Chondrocyte (in vitro differentiated cells): Measurements from ENCODE around the gene BCL2L13. TPM values are rescaled to one million over a fixed set of nuclear protein-coding genes. Genes with fewer than 3 reads are reported as not detected.

Experiments used
- DNase-seq: peaks from one replicate; pipeline ENCODE4 v3.0.0; 2021; ENCODE audit warnings: mixed read lengths, low spot score
- H3K27ac Mint-ChIP-seq: one replicate; pipeline ENCODE4 v1.8.0; 2021; ENCODE audit warnings: mild to moderate bottlenecking, moderate library complexity, mixed read lengths; ENCODE audit not compliant: unreplicated experiment
- H3K27me3 Mint-ChIP-seq: 2 replicates; pipeline ENCODE4 v1.8.0; 2021; ENCODE audit warnings: low read depth, mixed read lengths
- H3K36me3 Mint-ChIP-seq: 2 replicates; pipeline ENCODE4 v1.8.0; 2021; ENCODE audit warnings: low read depth, mixed read lengths
- H3K4me1 Mint-ChIP-seq: 2 replicates; pipeline ENCODE4 v1.8.0; 2021; ENCODE audit warnings: low read depth, mild to moderate bottlenecking, mixed read lengths
- H3K4me3 Mint-ChIP-seq: one replicate; pipeline ENCODE4 v1.8.0; 2021; ENCODE audit warnings: mild to moderate bottlenecking, moderate library complexity, mixed read lengths; ENCODE audit not compliant: unreplicated experiment
- H3K9me3 Mint-ChIP-seq: 2 replicates; pipeline ENCODE4 v1.8.0; 2021; ENCODE audit warnings: low read depth, mixed read lengths
- CTCF ChIP-seq: fragments of 200-600 bp; sonication (generic); IDR thresholded peaks from 2 replicates; pipeline ENCODE4 v1.5.0; 2021; ENCODE audit warnings: antibody characterized with exemption, mild to moderate bottlenecking, moderate library complexity
- microRNA-seq: library from miRNA; unstranded; fragments of <30 nt; microRNA quantifications from one replicate; pipeline ENCODE4 v1.2.0, GENCODE V29; 2020; ENCODE audit warnings: borderline number of aligned reads
- total RNA-seq: library from RNA; stranded (reverse); gene quantifications from 3 replicates; pipeline ENCODE4 v1.2.1, GENCODE V29; 2021

Gene BCL2L13
- total RNA-seq, 1 donor from 2014 or later: 39.6 TPM

GRCh38 chr22:17778412-17778976, 139.9 kb downstream of the BCL2L13 start:
- H3K4me1 Mint-ChIP-seq: peaks cover 23% of the 10 kb centered on the region
- H3K27me3 Mint-ChIP-seq: no peaks in the 10 kb centered on the region
- H3K36me3 Mint-ChIP-seq: no peaks in the 10 kb centered on the region
- TF ChIP-seq CTCF: no peak
- no peak overlapping the region for H3K27ac Mint-ChIP-seq
- H3K9me3 Mint-ChIP-seq: no peaks in the 10 kb centered on the region
- DNase-seq: no peak
- H3K4me3 Mint-ChIP-seq: no peak overlapping the region

GRCh38 chr22:17779286-17780115, 140.9 kb downstream of the BCL2L13 start:
- Mint-ChIP-seq H3K9me3 (no peaks in the 10 kb centered on the region), H3K27me3 (no peaks in the 10 kb centered on the region), H3K4me1 (peaks cover 22% of the 10 kb centered on the region), H3K4me3 (no peak overlapping the region), H3K27ac (no peak overlapping the region), H3K36me3 (no peaks in the 10 kb centered on the region)
- DNase-seq: no peak
- TF ChIP-seq CTCF: no peak

- peaks cover 22% of the 10 kb centered on the region for H3K4me1 Mint-ChIP-seq
- H3K27me3 Mint-ChIP-seq: no peaks in the 10 kb centered on the region
- TF ChIP-seq CTCF: no peak
- no peak for DNase-seq
- no peaks in the 10 kb centered on the region for H3K36me3 Mint-ChIP-seq
- no peaks in the 10 kb centered on the region for H3K9me3 Mint-ChIP-seq
- H3K27ac Mint-ChIP-seq: no peak overlapping the region
- no peak overlapping the region for H3K4me3 Mint-ChIP-seq
These were observed 141.7 kb downstream of the BCL2L13 start for GRCh38 chr22:17780116-17780740.

Small RNA genes within 50 kb of the gene (microRNA-seq; reads per million reads assigned to microRNA genes)
- not detected for gene MIR3198-1

Other genes starting within 250 kb of the BCL2L13 start
- gene SLC25A18, start 75.3 kb upstream of the BCL2L13 start, total RNA-seq: not detected in 3 replicates
- 118 to 125 TPM (median 120 TPM) in 3 replicates for gene ATP6V1E1, start 10.0 kb upstream of the BCL2L13 start, total RNA-seq
- gene BID, start 135.7 kb downstream of the BCL2L13 start, total RNA-seq: 12.5 to 15.9 TPM (median 13.2 TPM) in 3 replicates